Peyer's patch (tissue), 4 donors: ENCODE measurements around the gene WDR5. TPM values are rescaled to one million over a fixed set of nuclear protein-coding genes. Genes with fewer than 3 reads are reported as not detected.
"Not testable (repeated sequence)": the region's sequence is repeated elsewhere in the genome, so short reads cannot be mapped to it uniquely, and the experiment has no call there.

Experiments used
- DNase-seq, 3 donors: peaks; one replicate each; pipeline ENCODE4 v3.0.0-alpha.2; 2017 to 2019
- H3K27ac ChIP-seq, 4 donors: fragments of 200-600 bp; sonication (generic); one replicate each; pipeline ENCODE4 v1.5.1; 2016 to 2019
- H3K27me3 ChIP-seq, 2 donors: fragments of 200-600 bp; sonication (generic); one replicate each; pipeline ENCODE4 v1.5.1; 2019
- H3K36me3 ChIP-seq, 3 donors: fragments of 200-600 bp; sonication (generic); one replicate each; pipeline ENCODE4 v1.5.1; 2016 to 2019
- H3K4me1 ChIP-seq, 4 donors: fragments of 200-600 bp; sonication (generic); one replicate each; pipeline ENCODE4 v1.5.1; 2016 to 2019
- H3K4me3 ChIP-seq, 4 donors: fragments of 200-600 bp; sonication (generic); 1 replicate in 3 of 4; 2 replicates in 1 of 4; pipeline ENCODE4 v1.5.1; 2016 to 2019; ENCODE audit warnings: mild to moderate bottlenecking in 1 of 4
- H3K9me3 ChIP-seq, 4 donors: fragments of 200-600 bp; sonication (generic); one replicate each; pipeline ENCODE4 v1.5.1; 2016 to 2019; ENCODE audit warnings: mild to moderate bottlenecking in 1 of 4
- CTCF ChIP-seq, 6 experiments: fragments of 450-650 bp in 4 of 6; fragments of 200-600 bp in 2 of 6; sonication (generic) in 1 of 6; IDR thresholded peaks; one replicate each; pipeline ENCODE4 v1.5.1; 2017 to 2019; ENCODE audit warnings: antibody characterized with exemption in 6 of 6, mild to moderate bottlenecking in 3 of 6, moderate library complexity in 1 of 6
- POLR2A ChIP-seq, 2 donors: fragments of 450-650 bp; IDR thresholded peaks; one replicate each; pipeline ENCODE4 v1.5.1; 2017; ENCODE audit warnings: antibody characterized with exemption in 2 of 2, mild to moderate bottlenecking in 2 of 2, moderate library complexity in 2 of 2
- total RNA-seq, 4 donors: library from RNA; depleted of rRNA; stranded (reverse); fragments of >200 nt; gene quantifications; one replicate each; pipeline ENCODE4 v1.1.0, GENCODE V29; 2016

WDR5 gene
- 10 to 100 TPM; 21.4 to 34.7 (median 24.2) TPM for total RNA-seq

GRCh38 chr9:134135343-134136117, at the start of gene WDR5:
Gene WDR5 (plus strand): TSS chr9:134136082. CDS start chr9:134139878, 3,796 bp downstream.
- peak in 1 of 2 donors; percentile 28 for TF ChIP-seq POLR2A (IDR thresholded peaks at IDR 0.05)
- peak in 2 of 6 experiments; percentile 4 to 11 for TF ChIP-seq CTCF (IDR thresholded peaks at IDR 0.05)
- H3K4me1 ChIP-seq, result peaks cover 4 to 34% (median 8%) of the 10 kb centered on the region in 4 donors
- no peaks in the 10 kb centered on the region for H3K27me3 ChIP-seq
- H3K27ac ChIP-seq, result peak within 1 kb of the TSS; percentile 84 to 96 (median 90)
- peak; percentile 88 to 96 (median 94) for DNase-seq
- peak within 1 kb of the TSS; percentile 69 to 95 (median 85) for H3K4me3 ChIP-seq
- H3K9me3 ChIP-seq, result no peaks in the 10 kb centered on the region
- H3K36me3 ChIP-seq, result peaks cover 0 to 8% (median 3%) of the 10 kb centered on the region in 3 donors

- no peak for TF ChIP-seq POLR2A (IDR thresholded peaks at IDR 0.05)
- no peak for TF ChIP-seq CTCF (IDR thresholded peaks at IDR 0.05)
These were observed 47.7 kb upstream of the WDR5 start for GRCh38 chr9:134088063-134088725.

GRCh38 chr9:134089972-134090371, 45.9 kb upstream of the WDR5 start:
- TF ChIP-seq CTCF (IDR thresholded peaks at IDR 0.05) (no peak), POLR2A (IDR thresholded peaks at IDR 0.05) (no peak)
- DNase-seq, result no peak
- H3K4me3 ChIP-seq, result no peak overlapping the region
- H3K4me1 ChIP-seq, result no peaks in the 10 kb centered on the region
- H3K27me3 ChIP-seq, result no peaks in the 10 kb centered on the region
- H3K36me3 ChIP-seq, result no peaks in the 10 kb centered on the region
- no peak overlapping the region for H3K27ac ChIP-seq
- no peaks in the 10 kb centered on the region for H3K9me3 ChIP-seq

More at GRCh38 chr9:134088063-134088725, 47.7 kb upstream of the WDR5 start:
- Histone ChIP-seq H3K4me3 (no peak overlapping the region), H3K9me3 (no peaks in the 10 kb centered on the region), H3K4me1 (no peaks in the 10 kb centered on the region), H3K36me3 (no peaks in the 10 kb centered on the region), H3K27ac (no peak overlapping the region), H3K27me3 (no peaks in the 10 kb centered on the region)
- no peak for DNase-seq

- TF ChIP-seq POLR2A (IDR thresholded peaks at IDR 0.05) (no peak), CTCF (IDR thresholded peaks at IDR 0.05) (peak; percentile 68 to 81 (median 78))
- Histone ChIP-seq H3K36me3 (no peaks in the 10 kb centered on the region), H3K9me3 (no peaks in the 10 kb centered on the region), H3K4me1 (no peaks in the 10 kb centered on the region), H3K27ac (no peak overlapping the region), H3K4me3 (no peak overlapping the region), H3K27me3 (no peaks in the 10 kb centered on the region)
- DNase-seq, result peak; percentile 51 to 80 (median 54)
These were observed 36.6 kb upstream of the WDR5 start for GRCh38 chr9:134099123-134099761.

GRCh38 chr9:134100040-134100439, 35.8 kb upstream of the WDR5 start:
- H3K4me1 ChIP-seq, result no peaks in the 10 kb centered on the region
- no peak for TF ChIP-seq POLR2A (IDR thresholded peaks at IDR 0.05)
- TF ChIP-seq CTCF (IDR thresholded peaks at IDR 0.05), result no peak
- no peak overlapping the region for H3K4me3 ChIP-seq
- no peaks in the 10 kb centered on the region for H3K36me3 ChIP-seq
- DNase-seq, result no peak
- H3K9me3 ChIP-seq, result no peaks in the 10 kb centered on the region
- H3K27me3 ChIP-seq, result no peaks in the 10 kb centered on the region
- no peak overlapping the region for H3K27ac ChIP-seq

GRCh38 chr9:134101133-134101532, 34.7 kb upstream of the WDR5 start:
- H3K9me3 ChIP-seq, H3K27ac ChIP-seq, H3K27me3 ChIP-seq, H3K4me1 ChIP-seq, DNase-seq, H3K4me3 ChIP-seq, H3K36me3 ChIP-seq: not testable (repeated sequence)
